ENCODE measurements around the gene TPST2.
A peak's percentile ranks its signal among the peaks of the same experiment; 100 is the strongest.

Gene TPST2

GRCh38 chr22:26517429-26517828 lies 72.5 kb downstream of the TPST2 start:
- no peaks in the 10 kb centered on the region for H3K9me3 ChIP-seq (ENCODE audit: severe bottlenecking)
- DNase-seq (ENCODE audit: low spot score) (no peak), ATAC-seq (ENCODE audit: low read depth) (no peak)
- H3K4me3 ChIP-seq (ENCODE audit: severe bottlenecking) = no peak overlapping the region
- no peak for TF ChIP-seq CTCF (IDR thresholded peaks at IDR 0.05; ENCODE audit: poor library complexity, severe bottlenecking)
- H3K36me3 ChIP-seq (ENCODE audit: low read depth) = no peaks in the 10 kb centered on the region
- no peaks in the 10 kb centered on the region for H3K27me3 ChIP-seq (ENCODE audit: insufficient read depth, poor library complexity, severe bottlenecking)
- peaks cover 3% of the 10 kb centered on the region for H3K4me1 ChIP-seq (ENCODE audit: insufficient read depth, poor library complexity, severe bottlenecking)
- H3K27ac ChIP-seq (ENCODE audit: poor library complexity, severe bottlenecking) = no peak overlapping the region

- no peak overlapping the region for H3K27ac ChIP-seq (ENCODE audit: poor library complexity, severe bottlenecking)
- no peak overlapping the region for H3K4me3 ChIP-seq (ENCODE audit: severe bottlenecking)
- H3K4me1 ChIP-seq (ENCODE audit: insufficient read depth, poor library complexity, severe bottlenecking) = peaks cover 3% of the 10 kb centered on the region
- no peaks in the 10 kb centered on the region for H3K27me3 ChIP-seq (ENCODE audit: insufficient read depth, poor library complexity, severe bottlenecking)
- H3K9me3 ChIP-seq (ENCODE audit: severe bottlenecking) = no peaks in the 10 kb centered on the region
- no peak for DNase-seq (ENCODE audit: low spot score)
- TF ChIP-seq CTCF (IDR thresholded peaks at IDR 0.05; ENCODE audit: poor library complexity, severe bottlenecking) = no peak
- no peaks in the 10 kb centered on the region for H3K36me3 ChIP-seq (ENCODE audit: low read depth)
- ATAC-seq (ENCODE audit: low read depth) = no peak
These were observed 73.4 kb downstream of the TPST2 start for GRCh38 chr22:26516503-26516902.

- Histone ChIP-seq H3K36me3 (ENCODE audit: low read depth) (peaks cover under 1% of the 10 kb centered on the region), H3K4me3 (ENCODE audit: severe bottlenecking) (no peak overlapping the region), H3K27ac (ENCODE audit: poor library complexity, severe bottlenecking) (no peak overlapping the region), H3K27me3 (ENCODE audit: insufficient read depth, poor library complexity, severe bottlenecking) (no peaks in the 10 kb centered on the region), H3K4me1 (ENCODE audit: insufficient read depth, poor library complexity, severe bottlenecking) (peaks cover 3% of the 10 kb centered on the region), H3K9me3 (ENCODE audit: severe bottlenecking) (no peaks in the 10 kb centered on the region)
- DNase-seq (ENCODE audit: low spot score) = no peak
- no peak for ATAC-seq (ENCODE audit: low read depth)
- no peak for TF ChIP-seq CTCF (IDR thresholded peaks at IDR 0.05; ENCODE audit: poor library complexity, severe bottlenecking)
These were observed 74.0 kb downstream of the TPST2 start for GRCh38 chr22:26515931-26516330.

GRCh38 chr22:26514419-26515161 lies 75.3 kb downstream of the TPST2 start:
- no peaks in the 10 kb centered on the region for H3K9me3 ChIP-seq (ENCODE audit: severe bottlenecking)
- peaks cover 14% of the 10 kb centered on the region for H3K36me3 ChIP-seq (ENCODE audit: low read depth)
- H3K4me3 ChIP-seq (ENCODE audit: severe bottlenecking) = no peak overlapping the region
- no peak for ATAC-seq (ENCODE audit: low read depth)
- no peak for DNase-seq (ENCODE audit: low spot score)
- TF ChIP-seq CTCF (IDR thresholded peaks at IDR 0.05; ENCODE audit: poor library complexity, severe bottlenecking) = no peak
- H3K27ac ChIP-seq (ENCODE audit: poor library complexity, severe bottlenecking) = no peak overlapping the region
- no peaks in the 10 kb centered on the region for H3K27me3 ChIP-seq (ENCODE audit: insufficient read depth, poor library complexity, severe bottlenecking)
- H3K4me1 ChIP-seq (ENCODE audit: insufficient read depth, poor library complexity, severe bottlenecking) = peaks cover 3% of the 10 kb centered on the region

GRCh38 chr22:26513838-26514237 lies 76.1 kb downstream of the TPST2 start:
- Histone ChIP-seq H3K27ac (ENCODE audit: poor library complexity, severe bottlenecking) (no peak overlapping the region), H3K4me1 (ENCODE audit: insufficient read depth, poor library complexity, severe bottlenecking) (peaks cover 3% of the 10 kb centered on the region), H3K36me3 (ENCODE audit: low read depth) (peaks cover 21% of the 10 kb centered on the region), H3K27me3 (ENCODE audit: insufficient read depth, poor library complexity, severe bottlenecking) (no peaks in the 10 kb centered on the region), H3K4me3 (ENCODE audit: severe bottlenecking) (peak overlapping the region; percentile 72), H3K9me3 (ENCODE audit: severe bottlenecking) (no peaks in the 10 kb centered on the region)
- DNase-seq (ENCODE audit: low spot score) (no peak), ATAC-seq (ENCODE audit: low read depth) (no peak)
- no peak for TF ChIP-seq CTCF (IDR thresholded peaks at IDR 0.05; ENCODE audit: poor library complexity, severe bottlenecking)
